Colon (tissue), 2 donors: ENCODE results near the gene OSBPL1A.

Experiments used
- FAIRE-seq: peaks from 2 replicates; lab custom pipeline; 2012; peaks lifted over from hg19 to GRCh38; lab: Jason Lieb, UNC
- donor health status: control.
- donor health status: control.

The OSBPL1A gene

GRCh38 chr18:24219561-24220317 lies 177.9 kb downstream of the OSBPL1A start:
- FAIRE-seq, result no peak

DNA sequence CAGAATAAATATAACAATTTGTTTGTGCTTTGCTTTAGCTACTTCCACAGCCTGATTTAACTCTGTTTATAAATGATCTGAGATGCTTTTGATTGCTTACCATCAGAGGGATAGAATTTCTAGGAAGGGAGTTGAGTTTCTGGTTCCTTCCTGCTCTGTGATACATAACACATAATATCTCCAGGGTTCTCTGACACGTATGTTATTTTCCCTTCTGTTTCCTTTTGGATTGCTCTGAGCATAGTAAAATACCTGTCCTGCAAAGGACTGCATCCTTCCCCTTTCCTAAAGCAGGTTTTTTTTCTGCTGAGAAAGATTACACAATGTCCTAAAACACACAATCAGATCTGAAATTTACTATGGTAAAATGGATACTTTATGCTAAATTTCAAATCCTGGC lies 182.7 kb downstream of the OSBPL1A start:
- no peak for FAIRE-seq

DNA sequence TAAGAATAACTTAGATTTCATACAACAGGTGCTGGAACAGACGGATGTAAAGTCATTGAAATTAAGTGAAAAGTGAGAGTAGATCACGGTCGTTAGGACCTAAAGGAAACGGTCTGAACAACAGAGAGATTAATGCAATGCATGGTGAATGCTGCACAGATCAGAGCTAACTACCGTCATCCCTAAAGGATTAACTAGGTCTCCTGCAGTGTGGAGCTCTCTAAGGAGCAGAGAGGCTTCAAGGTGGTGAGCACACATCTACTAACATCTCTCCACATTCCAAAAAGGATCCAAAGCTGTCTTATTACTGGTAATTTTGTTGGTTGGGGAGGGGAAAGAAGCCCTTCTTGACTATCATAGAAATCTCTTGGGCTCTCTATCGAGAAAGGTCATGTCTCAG lies 183.5 kb downstream of the OSBPL1A start:
- no peak for FAIRE-seq

DNA sequence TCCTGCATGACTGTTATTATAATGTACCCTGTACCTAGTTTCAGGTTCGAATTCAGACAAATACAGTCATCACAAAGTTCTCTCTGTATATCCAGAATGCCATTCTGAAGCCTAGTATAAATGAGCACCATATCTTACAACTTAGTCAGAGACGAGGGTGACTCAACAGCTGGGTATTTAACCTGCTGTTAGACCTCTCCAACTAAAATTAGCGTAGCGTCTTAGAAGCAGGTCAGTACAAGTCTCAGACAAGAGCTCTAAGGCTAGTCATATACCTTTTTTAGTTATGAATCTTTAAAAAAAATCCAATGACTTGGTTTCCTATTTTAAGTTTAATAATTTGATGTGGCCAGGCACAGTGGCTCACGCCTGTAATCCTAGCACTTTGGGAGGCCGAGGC lies 184.7 kb downstream of the OSBPL1A start:
- FAIRE-seq, result no peak

DNA sequence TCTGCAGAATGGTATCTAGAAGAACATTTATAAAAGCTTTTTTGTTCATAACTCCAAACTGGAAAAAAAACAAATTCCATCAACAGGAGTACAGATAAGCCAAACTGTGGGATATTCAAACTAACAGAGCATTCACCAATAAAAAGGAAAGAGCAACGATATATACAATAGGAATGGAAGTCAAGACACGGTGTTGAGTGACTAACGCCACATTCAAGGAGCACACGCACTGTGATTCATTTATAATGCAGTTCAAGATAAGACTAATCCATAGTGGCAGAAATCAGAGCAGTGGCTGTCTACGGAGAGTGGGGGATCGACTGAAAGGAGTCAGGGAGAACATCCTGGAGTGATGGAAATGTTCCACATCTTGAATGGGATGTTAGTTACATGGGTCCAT lies 188.1 kb downstream of the OSBPL1A start:
- no peak for FAIRE-seq

DNA sequence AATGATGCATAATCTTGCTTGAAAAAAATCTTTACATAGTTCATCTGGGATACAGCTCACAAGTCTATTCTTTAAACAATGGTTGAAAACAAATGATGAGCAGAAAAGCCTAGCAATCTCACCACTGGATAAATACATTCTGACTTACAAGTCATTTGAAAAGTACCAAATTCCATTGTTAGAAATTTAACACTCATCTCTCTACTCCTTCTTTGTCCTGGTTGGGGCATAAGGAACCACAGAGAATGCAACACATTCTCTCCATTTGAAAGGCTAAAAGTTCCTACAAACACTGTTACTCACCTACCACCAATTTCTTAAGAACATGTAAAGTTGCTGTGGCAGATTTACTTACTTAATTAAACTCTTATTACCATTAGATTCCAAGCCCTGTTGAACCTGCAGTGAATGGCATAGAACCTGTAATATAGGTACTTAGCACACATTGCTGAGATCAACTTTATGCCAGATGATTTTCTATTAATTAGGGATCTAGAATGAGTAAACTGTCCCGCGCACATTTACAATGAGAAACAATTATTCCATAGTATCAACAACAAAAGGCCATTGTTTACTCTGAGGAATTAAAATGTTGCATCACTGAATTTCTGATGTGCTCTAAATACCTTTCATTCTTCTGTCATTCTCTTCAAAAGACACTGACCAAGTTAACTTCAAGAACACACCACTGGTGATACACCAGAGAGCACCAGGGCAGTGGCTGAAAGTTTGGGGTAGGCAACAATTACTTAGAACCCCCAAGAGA lies 189.2 kb downstream of the OSBPL1A start:
- no peak for FAIRE-seq

DNA sequence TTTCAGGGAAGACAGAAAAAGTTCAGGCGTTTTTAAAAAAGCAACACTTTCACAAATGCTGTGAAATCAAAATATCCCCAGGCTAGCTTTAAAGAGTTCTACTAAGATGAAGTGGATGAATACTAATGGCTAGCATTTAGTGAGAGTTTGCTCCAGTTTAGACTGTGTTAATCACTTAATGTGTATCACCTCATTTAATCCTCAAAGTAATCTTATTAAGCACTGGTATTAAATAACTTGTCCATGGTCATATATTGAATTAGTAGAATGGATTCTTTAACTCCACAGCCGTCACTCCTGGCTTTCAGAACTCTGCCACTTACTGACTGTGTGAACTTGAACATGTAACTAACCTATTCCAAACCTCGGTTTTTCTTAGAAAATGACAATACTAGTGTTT lies 192.7 kb downstream of the OSBPL1A start:
- FAIRE-seq, result no peak

DNA sequence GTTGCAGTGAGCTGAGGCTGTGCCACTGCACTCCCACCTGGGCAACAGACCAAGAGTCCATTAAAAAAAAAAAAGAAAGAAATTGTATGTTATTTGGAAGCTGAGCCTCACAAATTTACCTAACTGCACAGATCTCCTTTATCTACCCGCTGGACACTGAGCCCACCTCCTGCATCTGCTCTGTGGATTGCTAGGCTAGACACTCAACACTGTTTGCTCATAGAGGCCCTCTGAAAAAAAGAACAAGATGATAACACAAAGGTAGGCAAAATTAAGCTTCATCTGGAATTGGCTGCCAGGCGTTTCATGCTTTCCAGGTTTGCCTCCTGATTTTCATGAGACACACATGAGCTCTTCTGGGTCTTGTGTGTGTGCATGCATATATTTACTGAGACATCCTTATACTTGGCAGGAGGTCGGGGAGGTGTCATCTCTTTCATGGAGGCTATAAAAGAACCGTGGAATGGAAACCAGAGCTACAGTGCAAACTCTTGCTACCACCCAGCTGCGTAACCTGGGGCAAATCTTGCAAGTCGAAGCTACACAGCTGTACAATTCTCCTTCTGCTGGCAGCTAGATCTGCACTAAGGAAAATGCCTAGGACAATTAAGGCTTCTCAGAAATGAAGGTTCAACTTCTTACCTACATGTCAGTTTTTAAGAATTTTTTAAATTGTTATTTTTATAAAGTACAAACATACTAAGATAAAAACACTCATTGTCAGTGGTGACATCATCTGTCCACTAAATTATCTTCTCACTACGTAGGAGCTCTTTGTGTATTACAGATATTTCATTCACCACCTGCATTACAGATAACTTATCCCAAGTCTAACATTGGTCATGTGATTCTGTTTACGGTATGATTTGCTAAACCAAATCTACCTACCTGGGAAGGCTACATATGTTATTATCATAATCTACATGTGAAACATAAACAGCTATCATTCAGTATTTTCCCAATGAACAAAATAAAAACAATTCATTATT lies 195.6 kb downstream of the OSBPL1A start:
- FAIRE-seq, result peak; percentile 51

DNA sequence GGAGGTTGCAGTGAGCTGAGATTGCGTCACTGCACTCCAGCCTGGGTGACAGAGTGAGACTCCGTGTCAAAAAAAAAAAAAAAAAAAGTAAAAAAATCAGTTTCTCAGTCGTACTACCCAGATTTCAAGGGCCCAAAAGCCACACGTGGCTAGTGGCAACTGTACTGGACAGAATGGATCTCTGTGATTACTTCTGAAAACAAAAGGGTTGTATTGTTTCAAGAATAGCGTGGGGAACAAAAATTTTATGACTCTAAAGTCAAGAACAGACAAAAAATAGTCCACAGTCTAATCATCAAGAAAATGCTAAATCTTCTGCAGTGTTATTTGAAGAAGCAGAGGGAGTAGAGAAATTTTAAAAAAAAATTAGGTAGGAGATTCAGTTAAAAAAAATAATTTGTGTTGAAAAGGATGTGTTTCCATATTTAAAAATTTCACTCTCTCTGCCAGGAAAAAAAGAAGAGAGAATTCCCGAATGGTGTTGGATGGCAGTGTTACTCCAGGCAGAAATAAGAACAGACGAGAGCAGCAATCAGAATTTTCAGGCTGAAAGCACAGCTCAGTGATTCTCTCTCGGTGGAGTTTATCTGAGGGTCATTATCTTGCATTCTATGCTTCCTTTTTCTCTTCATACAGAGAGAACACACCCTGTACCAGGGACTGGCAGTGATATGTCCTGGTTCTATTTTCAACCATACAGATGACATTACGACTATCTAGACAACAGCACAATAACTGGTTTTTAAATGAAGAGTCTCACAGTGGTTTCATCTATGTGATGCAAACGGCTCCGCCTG lies 196.9 kb downstream of the OSBPL1A start:
- no peak for FAIRE-seq

GRCh38 chr18:24199372-24199962 lies 198.2 kb downstream of the OSBPL1A start:
- FAIRE-seq, result no peak

DNA sequence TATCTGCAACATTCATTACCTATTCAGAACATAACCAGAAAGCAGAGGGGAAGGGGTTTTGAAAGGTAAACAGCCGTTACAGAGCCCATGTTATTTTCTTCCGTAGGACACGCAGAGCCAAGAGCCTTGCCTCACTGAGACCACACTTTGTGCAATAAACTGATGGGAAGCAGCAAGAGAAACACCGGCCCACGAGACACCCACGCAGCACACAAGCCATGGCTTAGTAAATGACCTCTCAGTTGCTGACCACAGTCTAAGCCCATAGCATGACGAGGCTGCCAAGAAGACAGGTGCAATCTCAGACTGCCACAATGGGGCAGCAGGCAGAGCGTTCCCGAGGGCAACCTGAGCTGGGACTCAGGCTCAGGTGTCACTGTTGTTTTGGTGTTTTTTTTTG lies 199.2 kb downstream of the OSBPL1A start:
- no peak for FAIRE-seq

DNA sequence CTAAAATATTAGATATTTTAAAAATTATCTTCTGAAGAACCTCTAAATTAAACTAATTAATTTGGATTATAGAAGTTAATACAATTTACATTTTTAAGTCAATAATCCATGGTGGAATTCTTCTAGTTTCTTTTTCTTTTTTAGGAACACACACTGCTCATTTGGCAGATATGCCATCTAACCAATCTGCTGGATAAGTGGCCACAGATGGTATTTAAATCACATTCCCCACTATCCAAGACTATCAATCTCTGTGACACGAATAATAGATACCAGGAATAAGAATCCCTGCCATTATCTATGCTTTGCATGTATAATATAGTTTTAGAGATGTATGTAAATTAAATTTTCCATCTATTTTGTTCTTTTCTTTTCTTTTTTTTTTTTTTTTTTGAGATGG lies 200.2 kb downstream of the OSBPL1A start:
- FAIRE-seq, result no peak

- FAIRE-seq, result no peak
Measured at GRCh38 chr18:24196764-24197163, 200.9 kb downstream of the OSBPL1A start.

GRCh38 chr18:24195296-24196053 lies 202.1 kb downstream of the OSBPL1A start:
- no peak for FAIRE-seq

DNA sequence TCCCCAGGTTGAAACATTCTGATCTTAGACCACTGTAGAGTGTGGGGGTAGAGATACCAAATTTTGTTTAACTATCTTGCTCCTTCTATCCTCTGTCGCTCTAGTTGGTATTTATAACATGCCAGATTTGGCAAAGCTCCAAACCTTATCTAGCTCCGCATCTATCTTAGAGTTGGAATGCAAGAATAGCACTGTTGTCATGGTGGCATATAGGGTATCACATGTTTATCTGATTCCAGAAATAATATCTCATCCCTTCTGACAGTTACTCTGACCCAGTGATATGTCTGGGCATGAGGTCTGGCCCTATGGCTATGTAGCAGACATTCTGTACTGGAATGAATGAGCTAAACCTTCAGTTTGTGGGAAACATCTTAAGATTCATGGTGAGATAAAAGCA lies 207.0 kb downstream of the OSBPL1A start:
- no peak for FAIRE-seq

DNA sequence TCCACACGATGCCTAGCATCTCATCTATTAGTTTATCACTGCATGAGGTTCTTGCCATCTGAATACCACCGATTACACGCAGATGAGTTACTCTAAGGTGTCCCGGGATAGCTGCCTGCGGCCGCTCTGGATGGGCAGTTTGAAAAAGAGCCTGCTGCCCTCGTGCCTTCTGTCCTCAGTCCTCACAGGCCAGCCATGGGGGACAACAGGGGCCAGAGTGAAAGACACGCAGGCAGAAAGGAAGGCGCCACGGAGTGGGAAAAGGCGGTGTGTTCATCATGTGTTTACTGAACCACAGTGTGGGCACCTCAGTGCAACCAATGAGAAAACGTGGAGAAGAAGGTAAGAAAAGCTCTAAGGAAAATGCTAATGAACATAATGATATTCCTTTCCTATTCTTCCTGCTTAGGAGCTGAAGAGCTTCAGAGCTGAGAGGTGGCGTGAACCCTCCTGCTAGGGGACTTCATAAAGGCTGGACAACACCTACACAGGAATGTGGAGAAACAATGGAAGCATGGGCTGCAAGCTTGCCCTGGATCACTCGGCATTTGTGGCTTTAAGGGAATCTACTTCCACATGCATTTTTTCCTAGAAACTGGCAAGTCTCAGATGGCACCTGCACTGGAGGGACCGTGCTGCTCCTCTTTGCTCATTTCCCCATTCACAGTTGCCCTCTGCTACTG lies 207.8 kb downstream of the OSBPL1A start:
- no peak for FAIRE-seq

DNA sequence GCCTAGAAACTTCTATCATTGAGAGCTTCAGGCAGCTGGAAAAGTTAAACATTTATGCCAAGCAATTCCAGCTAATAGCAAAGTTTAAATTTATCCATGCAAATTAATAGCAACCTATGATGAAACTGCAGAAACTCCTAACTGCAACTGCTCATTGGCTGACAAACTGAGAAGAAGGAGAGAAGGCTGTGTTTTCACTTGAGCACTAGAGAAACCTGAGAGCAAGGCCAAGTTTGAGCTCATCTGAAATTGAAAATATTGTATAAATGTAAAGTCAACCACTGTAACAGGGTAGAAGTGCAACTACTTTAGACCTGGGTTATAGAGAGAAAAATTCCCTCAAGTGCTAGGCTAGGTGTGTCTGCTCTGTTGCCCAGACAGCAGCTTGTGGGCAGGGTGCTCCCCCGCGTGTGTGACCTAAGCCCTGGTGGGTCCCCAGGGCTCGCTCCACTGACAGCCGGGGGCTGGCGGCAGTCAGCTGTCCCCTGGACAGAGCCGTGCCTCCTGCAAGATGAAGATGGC lies 208.6 kb downstream of the OSBPL1A start:
- FAIRE-seq, result no peak

GRCh38 chr18:24188120-24188519 lies 209.5 kb downstream of the OSBPL1A start:
- no peak for FAIRE-seq

GRCh38 chr18:24187689-24188088 lies 209.9 kb downstream of the OSBPL1A start:
- FAIRE-seq, result no peak

DNA sequence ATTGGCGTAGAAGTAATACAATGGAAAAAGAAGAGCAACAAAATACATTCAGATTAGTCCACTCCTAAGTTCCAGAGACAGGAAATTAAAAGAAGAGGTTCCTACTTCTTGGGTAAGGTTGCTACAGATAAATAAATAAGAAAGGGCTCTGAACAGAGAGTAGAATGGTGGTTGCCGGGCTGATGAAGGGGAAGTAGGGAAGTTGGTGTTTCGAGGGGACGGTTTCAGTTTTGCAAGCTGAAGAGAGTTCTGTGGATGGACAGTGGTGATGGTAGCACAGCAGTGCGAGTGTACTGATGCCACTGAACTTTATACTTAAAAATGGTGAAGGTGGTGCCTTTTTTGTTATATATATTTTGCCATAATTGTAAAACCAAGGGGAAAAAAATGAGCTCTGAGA lies 210.6 kb downstream of the OSBPL1A start:
- FAIRE-seq, result no peak
